Body of pancreas (tissue), 4 donors: ENCODE data around the gene ATP9B.

Experiments used
- POLR2A ChIP-seq, 3 donors: fragments of 450-650 bp; IDR thresholded peaks; one replicate each; pipeline ENCODE4 v1.6.1; 2016; ENCODE audit warnings: antibody characterized with exemption in 3 of 3, mild to moderate bottlenecking in 2 of 3
- TF ChIP-seq, protein P1 (sequence below), 7 experiments: fragments of 450-650 bp in 4 of 7; fragments of 200-600 bp in 3 of 7; sonication (generic) in 3 of 7; IDR thresholded peaks; one replicate each; pipeline ENCODE4 v1.5.1; 2016 to 2019; ENCODE audit warnings: antibody characterized with exemption in 7 of 7

DNA sequence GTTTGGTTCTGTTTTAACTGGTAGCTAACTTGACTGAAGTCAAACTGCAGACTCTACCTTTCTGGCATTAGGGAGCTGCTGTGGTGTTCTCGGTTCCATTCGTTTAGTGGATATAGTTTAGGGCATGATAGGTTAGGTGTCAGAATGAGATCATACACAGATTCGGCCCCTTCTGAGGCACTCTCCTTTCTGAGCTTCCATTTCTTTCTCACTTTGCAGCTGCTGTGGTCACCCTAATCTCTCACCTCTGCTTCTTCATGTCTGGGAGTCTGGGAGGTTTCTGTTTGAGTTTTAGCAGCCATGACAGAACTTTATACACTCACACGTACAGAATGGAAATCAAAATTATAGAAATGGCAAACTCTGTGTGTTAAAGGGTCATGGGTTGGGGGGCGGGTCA is 122.8 kb downstream of the ATP9B start:
- TF ChIP-seq, protein P1, sequence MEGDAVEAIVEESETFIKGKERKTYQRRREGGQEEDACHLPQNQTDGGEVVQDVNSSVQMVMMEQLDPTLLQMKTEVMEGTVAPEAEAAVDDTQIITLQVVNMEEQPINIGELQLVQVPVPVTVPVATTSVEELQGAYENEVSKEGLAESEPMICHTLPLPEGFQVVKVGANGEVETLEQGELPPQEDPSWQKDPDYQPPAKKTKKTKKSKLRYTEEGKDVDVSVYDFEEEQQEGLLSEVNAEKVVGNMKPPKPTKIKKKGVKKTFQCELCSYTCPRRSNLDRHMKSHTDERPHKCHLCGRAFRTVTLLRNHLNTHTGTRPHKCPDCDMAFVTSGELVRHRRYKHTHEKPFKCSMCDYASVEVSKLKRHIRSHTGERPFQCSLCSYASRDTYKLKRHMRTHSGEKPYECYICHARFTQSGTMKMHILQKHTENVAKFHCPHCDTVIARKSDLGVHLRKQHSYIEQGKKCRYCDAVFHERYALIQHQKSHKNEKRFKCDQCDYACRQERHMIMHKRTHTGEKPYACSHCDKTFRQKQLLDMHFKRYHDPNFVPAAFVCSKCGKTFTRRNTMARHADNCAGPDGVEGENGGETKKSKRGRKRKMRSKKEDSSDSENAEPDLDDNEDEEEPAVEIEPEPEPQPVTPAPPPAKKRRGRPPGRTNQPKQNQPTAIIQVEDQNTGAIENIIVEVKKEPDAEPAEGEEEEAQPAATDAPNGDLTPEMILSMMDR (IDR thresholded peaks at IDR 0.05) = no peak
- no peak for TF ChIP-seq POLR2A (IDR thresholded peaks at IDR 0.05)
